Heart right ventricle (tissue), 16 donors: Measurements from ENCODE around the gene RRP15. TPM values are rescaled to one million over a fixed set of nuclear protein-coding genes. Genes with fewer than 3 reads are reported as not detected.

Experiments
- ATAC-seq, 8 donors: fragments of 200-7000 bp; cut with Tn5 transposase; one replicate each; pipeline ENCODE4 v1.9.1; 2020; ENCODE audit warnings: mild to moderate bottlenecking in 8 of 8, moderate library complexity in 8 of 8, moderate number of reproducible peaks in 1 of 8
- DNase-seq, 2 donors: peaks; one replicate each; pipeline ENCODE4 v3.0.0-alpha.2; 2020
- H3K27ac ChIP-seq, 10 donors: fragments of 200-600 bp; sonication (generic) in 2 of 10; one replicate each; pipeline versions ENCODE4 v1.5.0 to v1.8.0; 2020 to 2022; ENCODE audit warnings: mild to moderate bottlenecking in 3 of 10
- H3K27me3 ChIP-seq, 7 donors: fragments of 200-600 bp; one replicate each; pipeline ENCODE4 v1.8.0; 2021 to 2022; ENCODE audit warnings: mild to moderate bottlenecking in 2 of 7
- H3K36me3 ChIP-seq, 9 donors: fragments of 200-600 bp; sonication (generic) in 1 of 9; one replicate each; pipeline versions ENCODE4 v1.5.0 to v1.8.0; 2020 to 2022; ENCODE audit warnings: mild to moderate bottlenecking in 2 of 9
- H3K4me1 ChIP-seq, 9 donors: fragments of 200-600 bp; sonication (generic) in 1 of 9; one replicate each; pipeline versions ENCODE4 v1.5.0 to v1.8.0; 2020 to 2022; ENCODE audit warnings: mild to moderate bottlenecking in 4 of 9
- H3K4me3 ChIP-seq, 10 donors: fragments of 200-600 bp; sonication (generic) in 2 of 10; one replicate each; pipeline versions ENCODE4 v1.5.0 to v1.8.0; 2020 to 2022; ENCODE audit warnings: mild to moderate bottlenecking in 7 of 10, moderate library complexity in 2 of 10
- H3K9me3 ChIP-seq, 11 donors: fragments of 200-600 bp in 10 of 11; sonication (generic) in 2 of 11; one replicate each; pipeline versions ENCODE4 v1.5.0 to v1.8.0; 2013 to 2022; ENCODE audit warnings: mild to moderate bottlenecking in 2 of 11, control low read depth in 1 of 11, moderate library complexity in 1 of 11
- WGBS, 2 donors: extraction: QIAGEN DNeasy Blood & Tissue Kit; methylation state at CpG; one replicate each; pipeline ENCODE4 v1.1.7; 2013; ENCODE audit warnings: inconsistent platforms in 1 of 2; 5-methylcytosine and 5-hydroxymethylcytosine counted together
- intact Hi-C, 10 donors: fragments of 100-400 bp; cut with DNase I; formaldehyde crosslinking; loops; one replicate each; pipeline versions ENCODE4 v1.11.1 to v1.14.2; 2022
- polyA plus RNA-seq, 2 donors: library from polyadenylated mRNA; stranded (reverse); fragments of 200-250 nt; gene quantifications; one replicate each; pipeline ENCODE4 v1.2.3, GENCODE V29; 2013
- total RNA-seq, 10 donors: library from RNA; stranded (reverse); fragmentation: NEBNext Ultra II Directional in 3 of 10; extraction: Animal tissue kit (Norgen Biotek cat#: 25700) in 3 of 10; gene quantifications; one replicate each; pipeline versions ENCODE4 v1.2.1 to v1.2.4, GENCODE V29; 2021 to 2023
- TF ChIP-seq, protein P1 (sequence below), 9 donors: fragments of 200-600 bp; sonication (generic) in 2 of 9; IDR thresholded peaks; one replicate each; pipeline versions ENCODE4 v1.5.0 to v1.8.0; 2021 to 2022; ENCODE audit warnings: antibody characterized with exemption in 9 of 9, mild to moderate bottlenecking in 5 of 9, moderate library complexity in 1 of 9
- donor health status: Arrhythmogenic right ventricular cardiomyopathy.
- donor health status: ischemic (EF 13 %, LVEDD 7.1; RV severe dilation, severe dysfunction).
- donor health status: healthy with polysubstance abuse.
- donor health status: DM: no; HTN: yes; CAD: no.
- donor health status: DM: no; HTN: no; CAD: no.
- donor health status: ischemic (EF 25% LVEDD 6.9; RV normal size, moderate dysfunction).
- donor health status: ischemic (EF 25% LVEDD 5.7; RV mildly dilated, moderate dysfunction).
- donor health status: healthy.
- donor health status: DM: yes; HTN: yes; CAD: no.
- donor health status: Ischemic cardiomyopathy.
- donor health status: ischemic (EF 35%, LVEDD 5.7; RV mildly dilated, moderate dysfunction).
- donor health status: nonischemic (EF 11% LVEDD 7.7; RV severe dilation, severe dysfunction).
- donor health status: DM: yes; HTN: yes; CAD: no.
- donor health status: PGD.
- donor health status: ischemic (EF 29% LVEDD 5.4; RV normal size, mild dysfunction).
- donor health status: nonischemic (EF 23%, LVEDD 6.1; RV moderate dilation, normal function).

RRP15 gene
- total and polyA plus RNA-seq, 12 donors = 3.6 to 26.6 (median 21.1) TPM

- Histone ChIP-seq H3K9me3 (no peaks in the 10 kb centered on the region), H3K27me3 (no peaks in the 10 kb centered on the region), H3K27ac (no peak overlapping the region), H3K4me1 (peaks cover 0 to 15% (median 0%) of the 10 kb centered on the region in 9 donors), H3K4me3 (no peak overlapping the region), H3K36me3 (peaks cover 0 to 15% (median 0%) of the 10 kb centered on the region in 9 donors)
- no peak for ATAC-seq
- TF ChIP-seq, protein P1, sequence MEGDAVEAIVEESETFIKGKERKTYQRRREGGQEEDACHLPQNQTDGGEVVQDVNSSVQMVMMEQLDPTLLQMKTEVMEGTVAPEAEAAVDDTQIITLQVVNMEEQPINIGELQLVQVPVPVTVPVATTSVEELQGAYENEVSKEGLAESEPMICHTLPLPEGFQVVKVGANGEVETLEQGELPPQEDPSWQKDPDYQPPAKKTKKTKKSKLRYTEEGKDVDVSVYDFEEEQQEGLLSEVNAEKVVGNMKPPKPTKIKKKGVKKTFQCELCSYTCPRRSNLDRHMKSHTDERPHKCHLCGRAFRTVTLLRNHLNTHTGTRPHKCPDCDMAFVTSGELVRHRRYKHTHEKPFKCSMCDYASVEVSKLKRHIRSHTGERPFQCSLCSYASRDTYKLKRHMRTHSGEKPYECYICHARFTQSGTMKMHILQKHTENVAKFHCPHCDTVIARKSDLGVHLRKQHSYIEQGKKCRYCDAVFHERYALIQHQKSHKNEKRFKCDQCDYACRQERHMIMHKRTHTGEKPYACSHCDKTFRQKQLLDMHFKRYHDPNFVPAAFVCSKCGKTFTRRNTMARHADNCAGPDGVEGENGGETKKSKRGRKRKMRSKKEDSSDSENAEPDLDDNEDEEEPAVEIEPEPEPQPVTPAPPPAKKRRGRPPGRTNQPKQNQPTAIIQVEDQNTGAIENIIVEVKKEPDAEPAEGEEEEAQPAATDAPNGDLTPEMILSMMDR (IDR thresholded peaks at IDR 0.05) = no peak
- no peak for DNase-seq
- 85 to 87% methylated on average over 3 of the region's 3 CpGs for WGBS, 2 donors
- intact Hi-C loops = no loop called here
These were observed 7.4 kb downstream of the RRP15 start for GRCh38 chr1:218292515-218292914.

DNA sequence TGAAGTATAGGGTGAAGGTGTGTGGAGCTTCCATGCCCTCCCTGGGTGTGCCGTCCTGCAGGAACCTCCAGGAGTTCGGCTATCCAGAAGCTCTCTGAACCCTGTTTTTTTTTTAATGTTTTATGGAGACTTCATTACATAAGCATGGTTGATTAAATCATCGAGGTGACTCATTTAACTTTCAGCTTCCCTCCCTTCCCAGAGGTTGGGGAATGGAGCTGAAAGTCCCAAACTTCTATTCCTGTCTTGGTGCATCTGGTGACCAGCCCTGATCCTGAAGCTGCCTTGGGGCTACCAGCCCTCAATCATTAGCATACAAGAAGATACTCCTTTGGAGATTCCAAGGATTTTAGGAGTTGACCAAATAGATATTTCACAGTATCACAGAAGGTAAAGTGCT, 9.5 kb downstream of the RRP15 start:
- no peak overlapping the region for H3K4me3 ChIP-seq
- intact Hi-C loops = no loop called here
- ATAC-seq (no peak), DNase-seq (no peak)
- TF ChIP-seq, protein P1 (IDR thresholded peaks at IDR 0.05) = no peak
- no peaks in the 10 kb centered on the region for H3K27me3 ChIP-seq
- no peaks in the 10 kb centered on the region for H3K9me3 ChIP-seq
- H3K36me3 ChIP-seq = peaks cover 0 to 15% (median 0%) of the 10 kb centered on the region in 9 donors
- H3K4me1 ChIP-seq = peaks cover 0 to 10% (median 0%) of the 10 kb centered on the region in 9 donors
- 90 to 94% methylated on average over 3 of the region's 3 CpGs for WGBS, 2 donors
- H3K27ac ChIP-seq = no peak overlapping the region

- Histone ChIP-seq H3K4me1 (peaks cover 0 to 10% (median 0%) of the 10 kb centered on the region in 9 donors), H3K27ac (no peak overlapping the region), H3K36me3 (peaks cover 0 to 15% (median 0%) of the 10 kb centered on the region in 9 donors), H3K4me3 (no peak overlapping the region), H3K27me3 (no peaks in the 10 kb centered on the region), H3K9me3 (no peaks in the 10 kb centered on the region)
- ATAC-seq (no peak), DNase-seq (no peak)
- intact Hi-C loops = no loop called here
- WGBS, 2 donors = 94 to 99% methylated on average over 2 of the region's 2 CpGs
- TF ChIP-seq, protein P1 (IDR thresholded peaks at IDR 0.05) = no peak
These were observed 11.1 kb downstream of the RRP15 start for GRCh38 chr1:218296162-218296561.

GRCh38 chr1:218297461-218297860, 12.4 kb downstream of the RRP15 start:
- intact Hi-C loops = no loop called here
- Histone ChIP-seq H3K36me3 (peaks cover 0 to 16% (median 0%) of the 10 kb centered on the region in 9 donors), H3K27ac (no peak overlapping the region), H3K4me1 (peaks cover 0 to 10% (median 0%) of the 10 kb centered on the region in 9 donors), H3K9me3 (no peaks in the 10 kb centered on the region), H3K4me3 (no peak overlapping the region), H3K27me3 (no peaks in the 10 kb centered on the region)
- TF ChIP-seq, protein P1 (IDR thresholded peaks at IDR 0.05) = no peak
- ATAC-seq (no peak), DNase-seq (no peak)
- WGBS, 2 donors = 84 to 88% methylated on average over 2 of the region's 2 CpGs
